ENCODE data around the gene CAMK2A.

- TF ChIP-seq, protein P1, sequence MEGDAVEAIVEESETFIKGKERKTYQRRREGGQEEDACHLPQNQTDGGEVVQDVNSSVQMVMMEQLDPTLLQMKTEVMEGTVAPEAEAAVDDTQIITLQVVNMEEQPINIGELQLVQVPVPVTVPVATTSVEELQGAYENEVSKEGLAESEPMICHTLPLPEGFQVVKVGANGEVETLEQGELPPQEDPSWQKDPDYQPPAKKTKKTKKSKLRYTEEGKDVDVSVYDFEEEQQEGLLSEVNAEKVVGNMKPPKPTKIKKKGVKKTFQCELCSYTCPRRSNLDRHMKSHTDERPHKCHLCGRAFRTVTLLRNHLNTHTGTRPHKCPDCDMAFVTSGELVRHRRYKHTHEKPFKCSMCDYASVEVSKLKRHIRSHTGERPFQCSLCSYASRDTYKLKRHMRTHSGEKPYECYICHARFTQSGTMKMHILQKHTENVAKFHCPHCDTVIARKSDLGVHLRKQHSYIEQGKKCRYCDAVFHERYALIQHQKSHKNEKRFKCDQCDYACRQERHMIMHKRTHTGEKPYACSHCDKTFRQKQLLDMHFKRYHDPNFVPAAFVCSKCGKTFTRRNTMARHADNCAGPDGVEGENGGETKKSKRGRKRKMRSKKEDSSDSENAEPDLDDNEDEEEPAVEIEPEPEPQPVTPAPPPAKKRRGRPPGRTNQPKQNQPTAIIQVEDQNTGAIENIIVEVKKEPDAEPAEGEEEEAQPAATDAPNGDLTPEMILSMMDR (IDR thresholded peaks at IDR 0.05) = no peak
- no peak for TF ChIP-seq POLR2A (IDR thresholded peaks at IDR 0.05)
Observed at GRCh38 chr5:150221471-150221870, 68.1 kb downstream of the CAMK2A start.
